SK-N-SH (cell line): Measurements from ENCODE around the gene MEAK7.

Experiments used
- CTCF ChIP-seq: fragments of 200-600 bp; sonication (generic); IDR thresholded peaks from 2 replicates; pipeline ENCODE4 v1.6.1; 2017; ENCODE audit warnings: antibody characterized with exemption, mild to moderate bottlenecking, moderate library complexity
- EP300 ChIP-seq, 2 experiments: IDR thresholded peaks; 2 replicates each; pipeline versions ENCODE4 v1.4.0 to v1.6.1; 2012; ENCODE audit warnings: borderline replicate concordance in 1 of 2, low read depth in 1 of 2, low read length in 1 of 2
- FOXJ3 ChIP-seq: sonication (generic); formaldehyde crosslinking; IDR thresholded peaks from 2 replicates; pipeline ENCODE4 v1.5.1; 2020; ENCODE audit warnings: mild to moderate bottlenecking, missing genetic modification reagents
- GATA2 ChIP-seq: sonication (generic); formaldehyde crosslinking; IDR thresholded peaks from 2 replicates; pipeline ENCODE4 v1.5.0; 2020; ENCODE audit warnings: mild to moderate bottlenecking, missing genetic modification reagents
- POLR2AphosphoS5 ChIP-seq: IDR thresholded peaks from 2 replicates; pipeline ENCODE4 v1.6.1; 2012; ENCODE audit warnings: low read depth, low read length
- RAD21 ChIP-seq: IDR thresholded peaks from 2 replicates; pipeline ENCODE4 v1.6.1; 2012; ENCODE audit warnings: mild to moderate bottlenecking, low read length
- REST ChIP-seq: IDR thresholded peaks from 2 replicates; pipeline ENCODE4 v1.6.1; 2012; ENCODE audit warnings: mild to moderate bottlenecking, low read depth, low read length, moderate library complexity
- RXRA ChIP-seq: IDR thresholded peaks from 2 replicates; pipeline ENCODE4 v1.4.0; 2012; ENCODE audit warnings: low read depth, mild to moderate bottlenecking, borderline replicate concordance
- SIN3A ChIP-seq: IDR thresholded peaks from 2 replicates; pipeline ENCODE4 v1.6.1; 2012; ENCODE audit warnings: low read depth, mild to moderate bottlenecking, low read length, moderate library complexity, borderline replicate concordance
- SMC3 ChIP-seq: IDR thresholded peaks from 2 replicates; pipeline ENCODE4 v1.6.1; 2012; ENCODE audit warnings: low read depth, low read length, improper control_type of control experiment

GRCh38 chr16:84507011-84507982 lies 2.8 kb upstream of the MEAK7 start:
- no peak for TF ChIP-seq CTCF
- no peak for TF ChIP-seq RAD21
- no peak for TF ChIP-seq GATA2 (CRISPR knock-in tag)
- TF ChIP-seq RXRA = no peak
- TF ChIP-seq POLR2AphosphoS5 = no peak
- TF ChIP-seq SMC3 = no peak
- TF ChIP-seq FOXJ3 (CRISPR knock-in tag) = no peak
- no peak for TF ChIP-seq SIN3A
- TF ChIP-seq REST = no peak
- TF ChIP-seq EP300 (IDR thresholded peaks at IDR 0.05; ENCODE audit: borderline replicate concordance in 1 of 2, low read depth in 1 of 2, low read length in 1 of 2) = no peak
